Naive thymus-derived CD4-positive, alpha-beta T cell (primary cell): ENCODE measurements around the gene OPA3. TPM values are rescaled to one million over a fixed set of nuclear protein-coding genes. Genes with fewer than 3 reads are reported as not detected.

Source experiments
- ATAC-seq: fragments of 150-1000 bp; cut with Tn5 transposase; 2 replicates; pipeline ENCODE4 v1.10.0; 2021; ENCODE audit warnings: mild to moderate bottlenecking, moderate library complexity
- CTCF ChIA-PET: fragments of 350-600 bp; sonication (Branson Sonifier 250); formaldehyde crosslinking; loops from one replicate; lab custom pipeline; 2021; ENCODE audit warnings: antibody characterized with exemption; lab: Charles Lee
- POLR2A ChIA-PET: fragments of 350-600 bp; sonication (Branson Sonifier 250); formaldehyde crosslinking; loops from one replicate; lab custom pipeline; 2021; ENCODE audit warnings: antibody characterized with exemption, inconsistent platforms; lab: Charles Lee
- DNase-seq, 9 donors: peaks; one replicate each; pipeline versions ENCODE4 v3.0.0 to v3.0.0-alpha.2; 2020 to 2022; ENCODE audit warnings: mixed read lengths in 1 of 9
- H3K27ac ChIP-seq: one replicate; pipeline ENCODE4 v1.7.0; 2013; ENCODE audit warnings: mild to moderate bottlenecking, low read depth, low read length, moderate library complexity
- H3K27me3 ChIP-seq, 2 donors: one replicate each; pipeline ENCODE4 v1.7.0; 2013; ENCODE audit warnings: low read length in 2 of 2, mild to moderate bottlenecking in 2 of 2, moderate library complexity in 2 of 2; ENCODE audit not compliant: control insufficient read depth in 2 of 2, insufficient read depth in 2 of 2
- H3K36me3 ChIP-seq, 3 experiments: 1 replicate in 2 of 3; 2 replicates in 1 of 3; pipeline ENCODE4 v1.7.0; 2013; ENCODE audit warnings: low read length in 3 of 3, mild to moderate bottlenecking in 3 of 3, moderate library complexity in 1 of 3; ENCODE audit not compliant: insufficient read depth in 3 of 3, control insufficient read depth in 2 of 3
- H3K4me1 ChIP-seq, 2 donors: one replicate each; pipeline ENCODE4 v1.7.0; 2013; ENCODE audit warnings: low read length in 2 of 2, mild to moderate bottlenecking in 2 of 2, moderate library complexity in 1 of 2; ENCODE audit not compliant: control insufficient read depth in 2 of 2, insufficient read depth in 2 of 2
- H3K4me3 ChIP-seq: 2 replicates; pipeline ENCODE4 v1.7.0; 2013; ENCODE audit warnings: mild to moderate bottlenecking, low read length
- H3K9me3 ChIP-seq, 3 experiments: 1 replicate in 2 of 3; 2 replicates in 1 of 3; pipeline ENCODE4 v1.7.0; 2013; ENCODE audit warnings: low read length in 3 of 3; ENCODE audit not compliant: control insufficient read depth in 2 of 3
- H3K27ac Mint-ChIP-seq, 9 donors: one replicate each; pipeline ENCODE4 v1.8.0; 2020 to 2022; ENCODE audit warnings: mixed read lengths in 9 of 9, mild to moderate bottlenecking in 8 of 9, moderate library complexity in 5 of 9, inconsistent platforms in 2 of 9
- H3K27me3 Mint-ChIP-seq, 5 donors: one replicate each; pipeline ENCODE4 v1.8.0; 2021 to 2022; ENCODE audit warnings: mixed read lengths in 5 of 5, mild to moderate bottlenecking in 1 of 5
- H3K36me3 Mint-ChIP-seq, 5 donors: one replicate each; pipeline ENCODE4 v1.8.0; 2020 to 2022; ENCODE audit warnings: mixed read lengths in 5 of 5, mild to moderate bottlenecking in 3 of 5, inconsistent platforms in 1 of 5
- H3K4me1 Mint-ChIP-seq, 7 donors: one replicate each; pipeline ENCODE4 v1.8.0; 2020 to 2022; ENCODE audit warnings: mixed read lengths in 7 of 7, mild to moderate bottlenecking in 3 of 7, inconsistent platforms in 1 of 7
- H3K4me3 Mint-ChIP-seq, 10 donors: one replicate each; pipeline ENCODE4 v1.8.0; 2020 to 2022; ENCODE audit warnings: mild to moderate bottlenecking in 10 of 10, mixed read lengths in 10 of 10, moderate library complexity in 6 of 10, inconsistent platforms in 2 of 10
- H3K9me3 Mint-ChIP-seq, 11 donors: one replicate each; pipeline ENCODE4 v1.8.0; 2020 to 2022; ENCODE audit warnings: mixed read lengths in 11 of 11, mild to moderate bottlenecking in 4 of 11, inconsistent platforms in 1 of 11, moderate library complexity in 1 of 11
- intact Hi-C, 2 donors: fragments of 100-400 bp; cut with micrococcal nuclease; formaldehyde crosslinking; loops; one replicate each; pipeline ENCODE4 v1.15.1; 2023
- polyA plus RNA-seq, 2 donors: library from polyadenylated mRNA; unstranded; fragments of 300-500 nt; fragmentation: Illumina TruSeq; gene quantifications; one replicate each; pipeline ENCODE4 v1.2.3, GENCODE V29; 2021
- total RNA-seq, 6 experiments: library from RNA in 5 of 6; stranded (reverse) in 5 of 6; gene quantifications; 1 replicate in 5 of 6; 2 replicates in 1 of 6; pipeline ENCODE4 v1.2.3 and lab custom pipeline; 2021 to 2026

The OPA3 gene
- total and polyA plus RNA-seq, 7 experiments from 2014 or later, result 7.8 to 26.1 (median 9.1) TPM

- Histone ChIP-seq H3K4me3 (no peak overlapping the region), H3K4me1 (peaks cover 0 to 9% of the 10 kb centered on the region in 2 donors), H3K27me3 (no peaks in the 10 kb centered on the region), H3K36me3 (peaks cover 5 to 33% (median 17%) of the 10 kb centered on the region in 3 experiments), H3K27ac (no peak overlapping the region), H3K9me3 (no peaks in the 10 kb centered on the region)
- Mint-ChIP-seq H3K36me3 (peaks cover 0 to 19% (median 1%) of the 10 kb centered on the region in 5 donors), H3K27me3 (peaks cover 0 to 4% (median 0%) of the 10 kb centered on the region in 5 donors), H3K9me3 (peaks cover 0 to 5% (median 0%) of the 10 kb centered on the region in 11 donors), H3K27ac (peak overlapping the region in 3 of 9 donors; percentile 45 to 59 (median 58)), H3K4me1 (peaks cover 10 to 23% (median 16%) of the 10 kb centered on the region in 7 donors), H3K4me3 (peak overlapping the region in 9 of 10 donors; percentile 25 to 77 (median 64))
- DNase-seq (peak in 4 of 9 donors; percentile 23 to 44 (median 33)), ATAC-seq (peak; percentile 56)
- CTCF ChIA-PET, result interaction anchor here (0.6 to 2.3 kb wide), 3 partner anchors 9 to 115 kb away, joined by 3 to 9 read pairs (median 4); no protein-coding TSS in a partner anchor
- intact Hi-C loops, result no loop called here
- POLR2A ChIA-PET, result interaction anchor here (0.8 to 1.8 kb wide), 6 partner anchors 9 to 114 kb away, joined by 3 to 4 read pairs (median 4); no protein-coding TSS in a partner anchor
Measured at GRCh38 chr19:45528744-45529419, 55.7 kb downstream of the OPA3 start.

- ATAC-seq (no peak), DNase-seq (no peak)
- Mint-ChIP-seq H3K4me1 (peaks cover 17 to 29% (median 18%) of the 10 kb centered on the region in 7 donors), H3K27me3 (peaks cover 0 to 4% (median 0%) of the 10 kb centered on the region in 5 donors), H3K36me3 (peaks cover 0 to 23% (median 7%) of the 10 kb centered on the region in 5 donors), H3K9me3 (peaks cover 0 to 5% (median 0%) of the 10 kb centered on the region in 11 donors), H3K4me3 (peak overlapping the region in 9 of 10 donors; percentile 35 to 76 (median 54)), H3K27ac (peak overlapping the region in 6 of 9 donors; percentile 45 to 82 (median 58))
- Histone ChIP-seq H3K9me3 (no peaks in the 10 kb centered on the region), H3K27me3 (no peaks in the 10 kb centered on the region), H3K4me3 (no peak overlapping the region), H3K27ac (no peak overlapping the region), H3K36me3 (peaks cover 5 to 33% (median 17%) of the 10 kb centered on the region in 3 experiments), H3K4me1 (peaks cover 0 to 9% of the 10 kb centered on the region in 2 donors)
- ChIA-PET POLR2A (interaction anchor here (1.0 to 1.8 kb wide), 3 partner anchors 9 to 22 kb away, joined by 3 to 4 read pairs (median 4); no protein-coding TSS in a partner anchor), CTCF (interaction anchor here (0.6 to 2.3 kb wide), 2 partner anchors 9 to 114 kb away, joined by 4 to 9 read pairs; no protein-coding TSS in a partner anchor)
- intact Hi-C loops, result no loop called here
Measured at GRCh38 chr19:45528149-45528743, 56.4 kb downstream of the OPA3 start.

GRCh38 chr19:45527731-45528130 is 56.9 kb downstream of the OPA3 start:
- CTCF ChIA-PET, result no interaction called here
- POLR2A ChIA-PET, result interaction anchor here (1.0 kb wide), 1 partner anchor 8 kb away, joined by 3 read pairs; no protein-coding TSS in a partner anchor
- ATAC-seq, result no peak
- peaks cover 0 to 5% (median 0%) of the 10 kb centered on the region in 11 donors for H3K9me3 Mint-ChIP-seq
- peak overlapping the region in 3 of 10 donors; percentile 26 to 69 (median 27) for H3K4me3 Mint-ChIP-seq
- no peak overlapping the region for H3K27ac ChIP-seq
- intact Hi-C loops, result loop anchor here in 1 of 2 donors (1.0 kb wide), 1 partner anchor 21 kb away; no protein-coding TSS in a partner anchor
- H3K27ac Mint-ChIP-seq, result peak overlapping the region in 6 of 9 donors; percentile 50 to 82 (median 57)
- H3K36me3 ChIP-seq, result peaks cover 5 to 35% (median 17%) of the 10 kb centered on the region in 3 experiments
- no peaks in the 10 kb centered on the region for H3K9me3 ChIP-seq
- peaks cover 17 to 30% (median 18%) of the 10 kb centered on the region in 7 donors for H3K4me1 Mint-ChIP-seq
- H3K4me1 ChIP-seq, result peaks cover 0 to 9% of the 10 kb centered on the region in 2 donors
- H3K4me3 ChIP-seq, result no peak overlapping the region
- peaks cover 0 to 23% (median 7%) of the 10 kb centered on the region in 5 donors for H3K36me3 Mint-ChIP-seq
- H3K27me3 ChIP-seq, result no peaks in the 10 kb centered on the region
- peaks cover 0 to 4% (median 0%) of the 10 kb centered on the region in 5 donors for H3K27me3 Mint-ChIP-seq
- DNase-seq, result no peak

- Histone ChIP-seq H3K9me3 (no peaks in the 10 kb centered on the region), H3K4me1 (peaks cover 0 to 9% of the 10 kb centered on the region in 2 donors), H3K4me3 (no peak overlapping the region), H3K36me3 (peaks cover 5 to 41% (median 17%) of the 10 kb centered on the region in 3 experiments), H3K27ac (no peak overlapping the region), H3K27me3 (no peaks in the 10 kb centered on the region)
- H3K9me3 Mint-ChIP-seq, result peaks cover 0 to 5% (median 0%) of the 10 kb centered on the region in 11 donors
- POLR2A ChIA-PET, result no interaction called here
- peaks cover 17 to 30% (median 18%) of the 10 kb centered on the region in 7 donors for H3K4me1 Mint-ChIP-seq
- H3K36me3 Mint-ChIP-seq, result peaks cover 0 to 23% (median 7%) of the 10 kb centered on the region in 5 donors
- no peak overlapping the region for H3K27ac Mint-ChIP-seq
- DNase-seq (no peak), ATAC-seq (no peak)
- CTCF ChIA-PET, result no interaction called here
- H3K4me3 Mint-ChIP-seq, result no peak overlapping the region
- H3K27me3 Mint-ChIP-seq, result peaks cover 0 to 4% (median 0%) of the 10 kb centered on the region in 5 donors
- intact Hi-C loops, result loop anchor here in 1 of 2 donors (1.0 kb wide), 1 partner anchor 21 kb away; no protein-coding TSS in a partner anchor
Measured at GRCh38 chr19:45526971-45527370, 57.6 kb downstream of the OPA3 start.

- Histone ChIP-seq H3K4me3 (no peak overlapping the region), H3K4me1 (peaks cover 0 to 9% of the 10 kb centered on the region in 2 donors), H3K36me3 (peaks cover 7 to 49% (median 17%) of the 10 kb centered on the region in 3 experiments), H3K9me3 (no peaks in the 10 kb centered on the region), H3K27ac (no peak overlapping the region), H3K27me3 (no peaks in the 10 kb centered on the region)
- Mint-ChIP-seq H3K4me3 (no peak overlapping the region), H3K27ac (peak overlapping the region in 1 of 9 donors; percentile 24), H3K27me3 (no peaks in the 10 kb centered on the region), H3K4me1 (peaks cover 17 to 30% (median 21%) of the 10 kb centered on the region in 7 donors), H3K9me3 (no peaks in the 10 kb centered on the region), H3K36me3 (peaks cover 0 to 17% (median 7%) of the 10 kb centered on the region in 5 donors)
- ATAC-seq, result no peak
- POLR2A ChIA-PET, result no interaction called here
- CTCF ChIA-PET, result no interaction called here
- intact Hi-C loops, result no loop called here
- no peak for DNase-seq
Measured at GRCh38 chr19:45526143-45526542, 58.5 kb downstream of the OPA3 start.

GRCh38 chr19:45524575-45525129 is 60.0 kb downstream of the OPA3 start:
- peaks cover 8 to 59% (median 17%) of the 10 kb centered on the region in 3 experiments for H3K36me3 ChIP-seq
- no peak overlapping the region for H3K4me3 ChIP-seq
- H3K4me1 ChIP-seq, result peaks cover 0 to 8% of the 10 kb centered on the region in 2 donors
- DNase-seq (no peak), ATAC-seq (no peak)
- H3K27ac ChIP-seq, result no peak overlapping the region
- Mint-ChIP-seq H3K4me3 (no peak overlapping the region), H3K4me1 (peaks cover 16 to 29% (median 24%) of the 10 kb centered on the region in 7 donors), H3K36me3 (peaks cover 0 to 18% (median 7%) of the 10 kb centered on the region in 5 donors), H3K9me3 (no peaks in the 10 kb centered on the region), H3K27me3 (no peaks in the 10 kb centered on the region), H3K27ac (peak overlapping the region in 1 of 9 donors; percentile 67)
- ChIA-PET CTCF (interaction anchor here (0.6 to 1.6 kb wide), 9 partner anchors 33 to 572 kb away, joined by 3 to 11 read pairs (median 4); partner anchors contain the start of gene SIX5), POLR2A (interaction anchor here (0.7 kb wide), 1 partner anchor 34 kb away, joined by 3 read pairs; no protein-coding TSS in a partner anchor)
- H3K27me3 ChIP-seq, result no peaks in the 10 kb centered on the region
- intact Hi-C loops, result no loop called here
- no peaks in the 10 kb centered on the region for H3K9me3 ChIP-seq
